HEK293 (cell line): ENCODE measurements around the gene DCAF6.

ENCODE experiments used
- CTCF ChIA-PET: fragments of 350-600 bp; formaldehyde crosslinking; extraction: SDS; loops from one replicate; lab custom pipeline; 2021; ENCODE audit warnings: antibody characterized with exemption; lab: Yijun Ruan, JAX
- POLR2A ChIA-PET: fragments of 300-600 bp; formaldehyde crosslinking; extraction: SDS; loops from one replicate; lab custom pipeline; 2020; ENCODE audit warnings: antibody characterized with exemption, inconsistent platforms; lab: Yijun Ruan, JAX
- H3K27ac ChIP-seq: fragments of 200-500 bp; sonication (Bioruptor generic); 2 replicates; pipeline ENCODE4 v1.5.1; 2014; ENCODE audit warnings: low read depth, low read length, control low read depth, inconsistent platforms; ENCODE audit errors: extremely low read depth
- H3K36me3 ChIP-seq, 2 experiments: fragments of 200-500 bp in 1 of 2; sonication (Bioruptor generic) in 1 of 2; 1 replicate in 1 of 2; 2 replicates in 1 of 2; pipeline ENCODE4 v1.5.1; 2014 to 2017; ENCODE audit warnings: inconsistent platforms in 2 of 2, low read length in 2 of 2; ENCODE audit not compliant: control insufficient read depth in 2 of 2, insufficient read depth in 1 of 2
- H3K4me1 ChIP-seq: fragments of 200-500 bp; sonication (Bioruptor generic); 2 replicates; pipeline ENCODE4 v1.5.1; 2014; ENCODE audit warnings: mild to moderate bottlenecking, low read length, inconsistent platforms; ENCODE audit not compliant: control insufficient read depth, insufficient read depth
- H3K4me3 ChIP-seq: 2 replicates; pipeline ENCODE4 v1.5.1; 2011; ENCODE audit warnings: low read depth, mild to moderate bottlenecking, control low read depth, low read length, moderate library complexity
- H3K9me3 ChIP-seq: fragments of 200-500 bp; sonication (Bioruptor generic); 2 replicates; pipeline ENCODE4 v1.5.1; 2014; ENCODE audit warnings: low read depth, low read length, inconsistent platforms; ENCODE audit not compliant: control insufficient read depth, insufficient read depth
- TCF7L2 ChIP-seq: IDR thresholded peaks from 2 replicates; pipeline ENCODE4 v1.6.1; 2011; ENCODE audit warnings: low read depth, mild to moderate bottlenecking, inconsistent platforms, low read length, moderate library complexity, borderline replicate concordance
- TRIM28 ChIP-seq: IDR thresholded peaks from 2 replicates; pipeline ENCODE4 v1.6.1; 2011; ENCODE audit warnings: low read length, control low read depth, borderline replicate concordance
- YY2 ChIP-seq: fragments of 450-650 bp; formaldehyde crosslinking; IDR thresholded peaks from 2 replicates; pipeline ENCODE4 v1.5.1; 2016; ENCODE audit warnings: missing biosample characterization, missing genetic modification characterization
- ZEB2 ChIP-seq: fragments of 450-650 bp; formaldehyde crosslinking; IDR thresholded peaks from 2 replicates; pipeline ENCODE4 v1.5.1; 2016; ENCODE audit warnings: missing biosample characterization, missing genetic modification characterization
- ZFHX2 ChIP-seq: fragments of 450-650 bp; formaldehyde crosslinking; conservative IDR thresholded peaks from 2 replicates; pipeline ENCODE4 v1.5.1; 2016; ENCODE audit warnings: missing biosample characterization, missing genetic modification characterization
- ZNF2 ChIP-seq: fragments of 450-650 bp; formaldehyde crosslinking; IDR thresholded peaks from 2 replicates; pipeline ENCODE4 v1.5.1; 2016; ENCODE audit warnings: missing biosample characterization, missing genetic modification characterization
- ZNF239 ChIP-seq: fragments of 450-650 bp; formaldehyde crosslinking; IDR thresholded peaks from 2 replicates; pipeline ENCODE4 v1.5.1; 2016; ENCODE audit warnings: missing biosample characterization, missing genetic modification characterization
- ZNF324 ChIP-seq: fragments of 450-650 bp; formaldehyde crosslinking; IDR thresholded peaks from 2 replicates; pipeline ENCODE4 v1.5.1; 2016; ENCODE audit warnings: missing biosample characterization, missing genetic modification characterization
- ZNF658 ChIP-seq: fragments of 450-650 bp; formaldehyde crosslinking; IDR thresholded peaks from 2 replicates; pipeline ENCODE4; 2016; ENCODE audit warnings: missing biosample characterization, missing genetic modification characterization
- ZSCAN30 ChIP-seq: fragments of 450-650 bp; IDR thresholded peaks from 2 replicates; pipeline ENCODE4 v1.5.1; 2018; ENCODE audit warnings: missing biosample characterization, mild to moderate bottlenecking, missing genetic modification characterization, moderate library complexity
- TF ChIP-seq, protein P1 (sequence below): fragments of 450-650 bp; formaldehyde crosslinking; IDR thresholded peaks from 2 replicates; pipeline ENCODE4 v1.5.1; 2016; ENCODE audit warnings: missing biosample characterization, missing genetic modification characterization, low read depth
- TF ChIP-seq, protein P2 (sequence below): fragments of 450-650 bp; IDR thresholded peaks from 2 replicates; pipeline ENCODE4 v1.5.1; 2018; ENCODE audit warnings: missing biosample characterization, mild to moderate bottlenecking, missing genetic modification characterization
- TF ChIP-seq, protein P3 (sequence below): fragments of 450-650 bp; formaldehyde crosslinking; IDR thresholded peaks from 2 replicates; pipeline ENCODE4 v1.5.1; 2016; ENCODE audit warnings: missing biosample characterization, missing genetic modification characterization
- TF ChIP-seq, protein P4 (sequence below): fragments of 450-650 bp; formaldehyde crosslinking; IDR thresholded peaks from 2 replicates; pipeline ENCODE4 v1.5.1; 2017; ENCODE audit warnings: missing biosample characterization, missing genetic modification characterization
- TF ChIP-seq, protein P5 (sequence below): fragments of 450-650 bp; formaldehyde crosslinking; IDR thresholded peaks from 2 replicates; pipeline ENCODE4 v1.5.0; 2017; ENCODE audit warnings: missing biosample characterization, missing genetic modification characterization, borderline replicate concordance

The DCAF6 gene

DNA sequence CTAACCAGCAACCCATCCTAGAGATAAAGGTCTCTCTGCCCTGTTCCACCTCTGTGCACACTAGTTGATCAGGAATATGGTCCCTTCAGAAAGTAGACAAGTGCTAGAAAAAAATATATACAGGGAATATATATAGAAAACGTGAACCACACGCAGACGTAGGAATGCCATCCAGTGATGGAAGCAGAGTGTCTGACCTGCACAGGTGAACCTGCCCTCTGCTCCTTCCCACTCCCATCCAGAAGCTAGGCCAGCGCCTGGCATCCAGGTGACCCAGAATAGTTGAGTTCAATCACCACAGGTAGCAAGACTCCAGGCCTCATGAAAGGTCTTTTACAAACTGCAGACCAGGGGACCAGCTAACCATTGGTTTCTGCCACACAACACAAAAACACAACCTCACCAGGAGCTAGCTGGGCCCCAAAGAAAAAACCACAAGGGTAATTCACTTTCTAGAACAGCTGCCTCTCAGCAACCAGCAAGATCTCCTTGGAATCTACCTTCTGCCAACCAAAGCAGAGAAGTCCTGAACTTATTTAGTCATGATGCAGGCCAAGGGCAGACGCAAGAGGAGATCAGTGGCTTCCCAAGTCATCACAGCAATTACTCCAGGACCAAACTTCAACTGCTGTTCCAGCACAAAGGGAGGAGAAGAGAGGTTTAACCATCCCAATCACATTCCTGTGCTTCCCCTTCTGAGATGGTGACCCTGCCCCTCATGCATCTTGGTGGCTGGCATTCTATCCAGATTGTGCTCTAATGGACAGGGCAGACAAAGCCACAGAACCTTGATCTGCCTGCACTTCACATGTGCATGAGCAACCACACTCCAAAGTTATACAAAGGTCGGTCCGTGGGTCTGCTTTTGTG, 147.2 kb downstream of the DCAF6 start:
- H3K9me3 ChIP-seq, result no peaks in the 10 kb centered on the region
- TF ChIP-seq ZNF324 (tag by site-specific recombination), result no peak
- TF ChIP-seq, protein P1, sequence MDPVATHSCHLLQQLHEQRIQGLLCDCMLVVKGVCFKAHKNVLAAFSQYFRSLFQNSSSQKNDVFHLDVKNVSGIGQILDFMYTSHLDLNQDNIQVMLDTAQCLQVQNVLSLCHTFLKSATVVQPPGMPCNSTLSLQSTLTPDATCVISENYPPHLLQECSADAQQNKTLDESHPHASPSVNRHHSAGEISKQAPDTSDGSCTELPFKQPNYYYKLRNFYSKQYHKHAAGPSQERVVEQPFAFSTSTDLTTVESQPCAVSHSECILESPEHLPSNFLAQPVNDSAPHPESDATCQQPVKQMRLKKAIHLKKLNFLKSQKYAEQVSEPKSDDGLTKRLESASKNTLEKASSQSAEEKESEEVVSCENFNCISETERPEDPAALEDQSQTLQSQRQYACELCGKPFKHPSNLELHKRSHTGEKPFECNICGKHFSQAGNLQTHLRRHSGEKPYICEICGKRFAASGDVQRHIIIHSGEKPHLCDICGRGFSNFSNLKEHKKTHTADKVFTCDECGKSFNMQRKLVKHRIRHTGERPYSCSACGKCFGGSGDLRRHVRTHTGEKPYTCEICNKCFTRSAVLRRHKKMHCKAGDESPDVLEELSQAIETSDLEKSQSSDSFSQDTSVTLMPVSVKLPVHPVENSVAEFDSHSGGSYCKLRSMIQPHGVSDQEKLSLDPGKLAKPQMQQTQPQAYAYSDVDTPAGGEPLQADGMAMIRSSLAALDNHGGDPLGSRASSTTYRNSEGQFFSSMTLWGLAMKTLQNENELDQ (tag by site-specific recombination), result no peak
- TF ChIP-seq ZFHX2, result no peak
- TF ChIP-seq, protein P2, sequence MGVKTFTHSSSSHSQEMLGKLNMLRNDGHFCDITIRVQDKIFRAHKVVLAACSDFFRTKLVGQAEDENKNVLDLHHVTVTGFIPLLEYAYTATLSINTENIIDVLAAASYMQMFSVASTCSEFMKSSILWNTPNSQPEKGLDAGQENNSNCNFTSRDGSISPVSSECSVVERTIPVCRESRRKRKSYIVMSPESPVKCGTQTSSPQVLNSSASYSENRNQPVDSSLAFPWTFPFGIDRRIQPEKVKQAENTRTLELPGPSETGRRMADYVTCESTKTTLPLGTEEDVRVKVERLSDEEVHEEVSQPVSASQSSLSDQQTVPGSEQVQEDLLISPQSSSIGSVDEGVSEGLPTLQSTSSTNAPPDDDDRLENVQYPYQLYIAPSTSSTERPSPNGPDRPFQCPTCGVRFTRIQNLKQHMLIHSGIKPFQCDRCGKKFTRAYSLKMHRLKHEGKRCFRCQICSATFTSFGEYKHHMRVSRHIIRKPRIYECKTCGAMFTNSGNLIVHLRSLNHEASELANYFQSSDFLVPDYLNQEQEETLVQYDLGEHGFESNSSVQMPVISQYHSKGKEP (tag by site-specific recombination), result no peak
- TF ChIP-seq TRIM28, result no peak
- no peak for TF ChIP-seq ZNF658
- TF ChIP-seq, protein P3, sequence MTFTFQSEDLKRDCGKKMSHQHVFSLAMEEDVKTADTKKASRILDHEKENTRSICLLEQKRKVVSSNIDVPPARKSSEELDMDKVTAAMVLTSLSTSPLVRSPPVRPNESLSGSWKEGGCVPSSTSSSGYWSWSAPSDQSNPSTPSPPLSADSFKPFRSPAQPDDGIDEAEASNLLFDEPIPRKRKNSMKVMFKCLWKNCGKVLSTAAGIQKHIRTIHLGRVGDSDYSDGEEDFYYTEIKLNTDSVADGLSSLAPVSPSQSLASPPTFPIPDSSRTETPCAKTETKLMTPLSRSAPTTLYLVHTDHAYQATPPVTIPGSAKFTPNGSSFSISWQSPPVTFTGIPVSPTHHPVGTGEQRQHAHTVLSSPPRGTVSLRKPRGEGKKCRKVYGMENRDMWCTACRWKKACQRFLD (tag by site-specific recombination), result no peak
- TF ChIP-seq, protein P4, sequence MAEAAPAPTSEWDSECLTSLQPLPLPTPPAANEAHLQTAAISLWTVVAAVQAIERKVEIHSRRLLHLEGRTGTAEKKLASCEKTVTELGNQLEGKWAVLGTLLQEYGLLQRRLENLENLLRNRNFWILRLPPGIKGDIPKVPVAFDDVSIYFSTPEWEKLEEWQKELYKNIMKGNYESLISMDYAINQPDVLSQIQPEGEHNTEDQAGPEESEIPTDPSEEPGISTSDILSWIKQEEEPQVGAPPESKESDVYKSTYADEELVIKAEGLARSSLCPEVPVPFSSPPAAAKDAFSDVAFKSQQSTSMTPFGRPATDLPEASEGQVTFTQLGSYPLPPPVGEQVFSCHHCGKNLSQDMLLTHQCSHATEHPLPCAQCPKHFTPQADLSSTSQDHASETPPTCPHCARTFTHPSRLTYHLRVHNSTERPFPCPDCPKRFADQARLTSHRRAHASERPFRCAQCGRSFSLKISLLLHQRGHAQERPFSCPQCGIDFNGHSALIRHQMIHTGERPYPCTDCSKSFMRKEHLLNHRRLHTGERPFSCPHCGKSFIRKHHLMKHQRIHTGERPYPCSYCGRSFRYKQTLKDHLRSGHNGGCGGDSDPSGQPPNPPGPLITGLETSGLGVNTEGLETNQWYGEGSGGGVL (tag by site-specific recombination), result no peak
- TF ChIP-seq ZNF2 (tag by site-specific recombination), result no peak
- TF ChIP-seq ZNF239 (tag by site-specific recombination), result no peak
- TF ChIP-seq ZSCAN30 (tag by site-specific recombination), result no peak
- TF ChIP-seq YY2 (tag by site-specific recombination), result no peak
- TF ChIP-seq ZEB2 (tag by site-specific recombination), result no peak
- TF ChIP-seq TCF7L2, result no peak
- TF ChIP-seq, protein P5, sequence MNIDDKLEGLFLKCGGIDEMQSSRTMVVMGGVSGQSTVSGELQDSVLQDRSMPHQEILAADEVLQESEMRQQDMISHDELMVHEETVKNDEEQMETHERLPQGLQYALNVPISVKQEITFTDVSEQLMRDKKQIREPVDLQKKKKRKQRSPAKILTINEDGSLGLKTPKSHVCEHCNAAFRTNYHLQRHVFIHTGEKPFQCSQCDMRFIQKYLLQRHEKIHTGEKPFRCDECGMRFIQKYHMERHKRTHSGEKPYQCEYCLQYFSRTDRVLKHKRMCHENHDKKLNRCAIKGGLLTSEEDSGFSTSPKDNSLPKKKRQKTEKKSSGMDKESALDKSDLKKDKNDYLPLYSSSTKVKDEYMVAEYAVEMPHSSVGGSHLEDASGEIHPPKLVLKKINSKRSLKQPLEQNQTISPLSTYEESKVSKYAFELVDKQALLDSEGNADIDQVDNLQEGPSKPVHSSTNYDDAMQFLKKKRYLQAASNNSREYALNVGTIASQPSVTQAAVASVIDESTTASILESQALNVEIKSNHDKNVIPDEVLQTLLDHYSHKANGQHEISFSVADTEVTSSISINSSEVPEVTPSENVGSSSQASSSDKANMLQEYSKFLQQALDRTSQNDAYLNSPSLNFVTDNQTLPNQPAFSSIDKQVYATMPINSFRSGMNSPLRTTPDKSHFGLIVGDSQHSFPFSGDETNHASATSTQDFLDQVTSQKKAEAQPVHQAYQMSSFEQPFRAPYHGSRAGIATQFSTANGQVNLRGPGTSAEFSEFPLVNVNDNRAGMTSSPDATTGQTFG (tag by site-specific recombination), result no peak
- TF ChIP-seq, all 188 proteins: peak for 0
- Histone ChIP-seq H3K4me3 (no peak overlapping the region), H3K36me3 (peaks cover 0 to 37% of the 10 kb centered on the region in 2 experiments; a peak in 1 of 3 replicates), H3K27ac (no peak overlapping the region), H3K4me1 (no peaks in the 10 kb centered on the region)
- POLR2A ChIA-PET, result interaction anchor here (0.7 to 1.6 kb wide), 3 partner anchors 52 to 170 kb away, joined by 3 to 22 read pairs (median 5); partner anchors contain the start of genes ADCY10, DCAF6 and MPC2
- CTCF ChIA-PET, result interaction anchor here (0.5 to 4.2 kb wide), 21 partner anchors 8 to 1471 kb away, joined by 3 to 55 read pairs (median 5); partner anchors contain the start of gene GPR161
